Psoas muscle (tissue), 8 donors: ENCODE measurements around the gene ITSN1. TPM values are rescaled to one million over a fixed set of nuclear protein-coding genes. Genes with fewer than 3 reads are reported as not detected.

ENCODE experiments used
- ATAC-seq, 4 donors: fragments of 200-7000 bp; cut with Tn5 transposase; one replicate each; pipeline ENCODE4 v1.9.1; 2020; ENCODE audit warnings: moderate library complexity in 3 of 4, mild to moderate bottlenecking in 2 of 4
- DNase-seq, 2 donors: peaks; one replicate each; pipeline ENCODE4 v3.0.0-alpha.2; 2020
- H3K27ac ChIP-seq: fragments of 200-600 bp; one replicate; pipeline ENCODE4 v1.8.0; 2022
- H3K27me3 ChIP-seq, 3 donors: fragments of 200-600 bp in 1 of 3; one replicate each; pipeline versions ENCODE4 v1.6.1 to v1.8.0; 2013 to 2022; ENCODE audit warnings: low read length in 2 of 3, mild to moderate bottlenecking in 2 of 3, moderate library complexity in 1 of 3; ENCODE audit not compliant: insufficient read depth in 3 of 3
- H3K36me3 ChIP-seq, 2 donors: fragments of 200-600 bp in 1 of 2; one replicate each; pipeline versions ENCODE4 v1.6.1 to v1.8.0; 2013 to 2022; ENCODE audit warnings: low read depth in 1 of 2, mild to moderate bottlenecking in 1 of 2, moderate library complexity in 1 of 2; ENCODE audit not compliant: insufficient read depth in 1 of 2
- H3K4me1 ChIP-seq: fragments of 200-600 bp; one replicate; pipeline ENCODE4 v1.8.0; 2022
- H3K4me3 ChIP-seq: fragments of 200-600 bp; one replicate; pipeline ENCODE4 v1.8.0; 2022; ENCODE audit warnings: mild to moderate bottlenecking
- H3K9me3 ChIP-seq: fragments of 200-600 bp; one replicate; pipeline ENCODE4 v1.8.0; 2022
- CTCF ChIP-seq: fragments of 200-600 bp; IDR thresholded peaks from one replicate; pipeline ENCODE4 v1.8.0; 2022; ENCODE audit warnings: antibody characterized with exemption
- WGBS, 3 donors: extraction: QIAGEN DNeasy Blood & Tissue Kit; methylation state at CpG; one replicate each; pipeline versions ENCODE4 v1.1.6 to v1.1.7; 2013; 5-methylcytosine and 5-hydroxymethylcytosine counted together
- intact Hi-C, 2 donors: fragments of 100-400 bp; cut with DNase I; formaldehyde crosslinking; loops; one replicate each; pipeline versions ENCODE4 v1.11.0 to v1.14.2; 2022
- polyA plus RNA-seq, 3 donors: library from polyadenylated mRNA; stranded (reverse); fragments of 200-250 nt; gene quantifications; one replicate each; pipeline ENCODE4 v1.2.3, GENCODE V29; 2013
- total RNA-seq, 4 donors: library from RNA; stranded (reverse); fragmentation: NEBNext Ultra II Directional in 2 of 4; extraction: Animal tissue kit (Norgen Biotek cat#: 25700) in 2 of 4; gene quantifications; one replicate each; pipeline versions ENCODE4 v1.2.1 to v1.2.4, GENCODE V29; 2021 to 2023
- donor health status: healthy with polysubstance abuse.
- donor health status: DM: no; HTN: no; CAD: no; lungs with moderate emphysema.
- donor health status: Bipolar disorder and iron deficiency.
- donor health status: healthy.
- donor health status: DM: yes; HTN: yes; CAD: no.
- donor health status: DM: no; HTN: no; CAD: no.
- donor health status: DM: no; HTN: no; CAD: no.
- donor health status: DM: yes; HTN: yes; CAD: no.

ITSN1 gene
- total and polyA plus RNA-seq, 7 donors, result 9.3 to 43.8 (median 22.4) TPM

- ATAC-seq (peak in 1 of 4 donors; percentile 47), DNase-seq (no peak)
- Histone ChIP-seq H3K4me3 (no peak overlapping the region), H3K27me3 (no peaks in the 10 kb centered on the region), H3K27ac (no peak overlapping the region), H3K4me1 (peaks cover 26% of the 10 kb centered on the region), H3K9me3 (no peaks in the 10 kb centered on the region), H3K36me3 (no peaks in the 10 kb centered on the region)
- 88% methylated on average over 6 of the region's 6 CpGs for WGBS, 3 donors
- TF ChIP-seq CTCF, result no peak
- intact Hi-C loops, result no loop called here
Measured at GRCh38 chr21:33691945-33692603, 49.8 kb downstream of the ITSN1 start.

GRCh38 chr21:33695813-33696212, 53.5 kb downstream of the ITSN1 start:
- Histone ChIP-seq H3K36me3 (no peaks in the 10 kb centered on the region), H3K4me1 (peaks cover 17% of the 10 kb centered on the region), H3K4me3 (no peak overlapping the region), H3K27ac (no peak overlapping the region), H3K9me3 (no peaks in the 10 kb centered on the region), H3K27me3 (no peaks in the 10 kb centered on the region)
- ATAC-seq (no peak), DNase-seq (no peak)
- 65 to 76% (median 74%) methylated on average over 2 of the region's 2 CpGs for WGBS, 3 donors
- TF ChIP-seq CTCF, result no peak
- intact Hi-C loops, result no loop called here

GRCh38 chr21:33696465-33696864, 54.2 kb downstream of the ITSN1 start:
- Histone ChIP-seq H3K9me3 (no peaks in the 10 kb centered on the region), H3K27me3 (no peaks in the 10 kb centered on the region), H3K36me3 (no peaks in the 10 kb centered on the region), H3K4me3 (no peak overlapping the region), H3K27ac (no peak overlapping the region), H3K4me1 (peaks cover 17% of the 10 kb centered on the region)
- WGBS, 3 donors, result 36 to 56% (median 43%) methylated on average over 5 of the region's 5 CpGs
- DNase-seq (no peak), ATAC-seq (no peak)
- intact Hi-C loops, result no loop called here
- TF ChIP-seq CTCF, result no peak

GRCh38 chr21:33698087-33698860, 56.0 kb downstream of the ITSN1 start:
- no peak for DNase-seq
- H3K36me3 ChIP-seq, result no peaks in the 10 kb centered on the region
- 47 to 57% (median 52%) methylated on average over 3 of the region's 3 CpGs for whole genome bisulfite sequencing, 3 donors
- H3K27ac ChIP-seq, result no peak overlapping the region
- H3K4me3 ChIP-seq, result no peak overlapping the region
- TF ChIP-seq CTCF, result no peak
- no peak for ATAC-seq
- H3K4me1 ChIP-seq, result peaks cover 10% of the 10 kb centered on the region
- intact Hi-C loops, result no loop called here
- H3K27me3 ChIP-seq, result no peaks in the 10 kb centered on the region
- H3K9me3 ChIP-seq, result no peaks in the 10 kb centered on the region
